ENCODE measurements around the gene ELFN2.

Gene ELFN2

GRCh38 chr22:37325039-37325395 is 102.3 kb downstream of the ELFN2 start:
- no peak for DNase-seq
- Histone ChIP-seq H3K79me2 (ENCODE audit: control insufficient read depth, insufficient read depth, low read length, poor library complexity) (no peaks in the 10 kb centered on the region), H2BK5ac (ENCODE audit: low read depth, low read length, poor library complexity) (no peak overlapping the region), H2AFZ (ENCODE audit: insufficient read depth, low read length, poor library complexity) (no peak overlapping the region), H3K9ac (ENCODE audit: low read length) (no peak overlapping the region), H3K18ac (ENCODE audit: low read length) (no peak overlapping the region), H3K9me3 (ENCODE audit: insufficient read depth, low read depth, low read length) (peaks cover 2% of the 10 kb centered on the region), H3K4ac (ENCODE audit: low read depth, low read length) (no peak overlapping the region), H3K27me3 (ENCODE audit: insufficient read depth, low read length) (peaks cover 15% of the 10 kb centered on the region), H4K91ac (ENCODE audit: low read depth, low read length) (no peak overlapping the region), H3K14ac (ENCODE audit: low read length) (no peak overlapping the region), H3K79me1 (ENCODE audit: low read length) (peaks cover 3% of the 10 kb centered on the region), H2BK120ac (ENCODE audit: insufficient read depth, low read length, poor library complexity) (no peak overlapping the region), H2AK5ac (ENCODE audit: low read length) (no peak overlapping the region), H3K36me3 (ENCODE audit: control insufficient read depth in 1 of 2, insufficient read depth in 2 of 2, low read length in 2 of 2) (no peaks in the 10 kb centered on the region), H4K12ac (ENCODE audit: low read depth, low read length) (no peak overlapping the region), H3K4me2 (ENCODE audit: low read length) (no peak overlapping the region), H3K4me1 (ENCODE audit: control insufficient read depth in 1 of 2, insufficient read depth in 2 of 2, low read length in 2 of 2) (no peaks in the 10 kb centered on the region), H4K8ac (ENCODE audit: low read depth, low read length) (no peak overlapping the region), H2BK12ac (ENCODE audit: low read length) (no peak overlapping the region), H3K23ac (ENCODE audit: low read length) (no peak overlapping the region), H3K4me3 (ENCODE audit: low read depth, low read length) (no peak overlapping the region), H3K27ac (ENCODE audit: low read depth, low read length) (no peak overlapping the region)
- no CpG with 5 or more reads among the region's 21 CpGs for WGBS (ENCODE audit: extremely low coverage, insufficient coverage, insufficient read length)

GRCh38 chr22:37324340-37325038 is 102.8 kb downstream of the ELFN2 start:
- no peak overlapping the region for H2BK12ac ChIP-seq (ENCODE audit: low read length)
- no peak overlapping the region for H2AK5ac ChIP-seq (ENCODE audit: low read length)
- H3K27ac ChIP-seq (ENCODE audit: low read depth, low read length) = no peak overlapping the region
- no peak overlapping the region for H3K9ac ChIP-seq (ENCODE audit: low read length)
- no peak overlapping the region for H2AFZ ChIP-seq (ENCODE audit: insufficient read depth, low read length, poor library complexity)
- no peak for DNase-seq
- no CpG with 5 or more reads among the region's 51 CpGs for WGBS (ENCODE audit: extremely low coverage, insufficient coverage, insufficient read length)
- H4K8ac ChIP-seq (ENCODE audit: low read depth, low read length) = no peak overlapping the region
- peaks cover 15% of the 10 kb centered on the region for H3K27me3 ChIP-seq (ENCODE audit: insufficient read depth, low read length)
- H3K9me3 ChIP-seq (ENCODE audit: insufficient read depth, low read depth, low read length) = peaks cover 2% of the 10 kb centered on the region
- H4K91ac ChIP-seq (ENCODE audit: low read depth, low read length) = no peak overlapping the region
- no peak overlapping the region for H3K23ac ChIP-seq (ENCODE audit: low read length)
- H3K14ac ChIP-seq (ENCODE audit: low read length) = no peak overlapping the region
- H2BK5ac ChIP-seq (ENCODE audit: low read depth, low read length, poor library complexity) = no peak overlapping the region
- H4K12ac ChIP-seq (ENCODE audit: low read depth, low read length) = no peak overlapping the region
- peak overlapping the region; percentile 12 for H2BK120ac ChIP-seq (ENCODE audit: insufficient read depth, low read length, poor library complexity)
- no peaks in the 10 kb centered on the region for H3K36me3 ChIP-seq (ENCODE audit: control insufficient read depth in 1 of 2, insufficient read depth in 2 of 2, low read length in 2 of 2)
- H3K79me2 ChIP-seq (ENCODE audit: control insufficient read depth, insufficient read depth, low read length, poor library complexity) = no peaks in the 10 kb centered on the region
- no peak overlapping the region for H3K18ac ChIP-seq (ENCODE audit: low read length)
- H3K79me1 ChIP-seq (ENCODE audit: low read length) = peaks cover 3% of the 10 kb centered on the region
- H3K4ac ChIP-seq (ENCODE audit: low read depth, low read length) = no peak overlapping the region
- H3K4me2 ChIP-seq (ENCODE audit: low read length) = no peak overlapping the region
- H3K4me3 ChIP-seq (ENCODE audit: low read depth, low read length) = no peak overlapping the region
- H3K4me1 ChIP-seq (ENCODE audit: control insufficient read depth in 1 of 2, insufficient read depth in 2 of 2, low read length in 2 of 2) = no peaks in the 10 kb centered on the region

GRCh38 chr22:37320726-37321677 is 106.3 kb downstream of the ELFN2 start:
- Histone ChIP-seq H3K4ac (ENCODE audit: low read depth, low read length) (no peak overlapping the region), H3K23ac (ENCODE audit: low read length) (no peak overlapping the region), H3K4me1 (ENCODE audit: control insufficient read depth in 1 of 2, insufficient read depth in 2 of 2, low read length in 2 of 2) (no peaks in the 10 kb centered on the region), H2AFZ (ENCODE audit: insufficient read depth, low read length, poor library complexity) (no peak overlapping the region), H3K4me3 (ENCODE audit: low read depth, low read length) (no peak overlapping the region), H2BK5ac (ENCODE audit: low read depth, low read length, poor library complexity) (no peak overlapping the region), H3K18ac (ENCODE audit: low read length) (no peak overlapping the region), H4K91ac (ENCODE audit: low read depth, low read length) (no peak overlapping the region), H4K8ac (ENCODE audit: low read depth, low read length) (no peak overlapping the region), H3K36me3 (ENCODE audit: control insufficient read depth in 1 of 2, insufficient read depth in 2 of 2, low read length in 2 of 2) (no peaks in the 10 kb centered on the region), H2AK5ac (ENCODE audit: low read length) (no peak overlapping the region), H3K9ac (ENCODE audit: low read length) (no peak overlapping the region), H3K27ac (ENCODE audit: low read depth, low read length) (no peak overlapping the region), H3K9me3 (ENCODE audit: insufficient read depth, low read depth, low read length) (peaks cover 2% of the 10 kb centered on the region), H3K27me3 (ENCODE audit: insufficient read depth, low read length) (peaks cover 15% of the 10 kb centered on the region), H3K79me1 (ENCODE audit: low read length) (no peaks in the 10 kb centered on the region), H4K12ac (ENCODE audit: low read depth, low read length) (no peak overlapping the region), H3K14ac (ENCODE audit: low read length) (no peak overlapping the region), H2BK12ac (ENCODE audit: low read length) (no peak overlapping the region), H2BK120ac (ENCODE audit: insufficient read depth, low read length, poor library complexity) (no peak overlapping the region), H3K79me2 (ENCODE audit: control insufficient read depth, insufficient read depth, low read length, poor library complexity) (no peaks in the 10 kb centered on the region), H3K4me2 (ENCODE audit: low read length) (no peak overlapping the region)
- DNase-seq = no peak
- WGBS (ENCODE audit: extremely low coverage, insufficient coverage, insufficient read length) = no CpG with 5 or more reads among the region's 16 CpGs

- no peaks in the 10 kb centered on the region for H3K79me1 ChIP-seq (ENCODE audit: low read length)
- no peak overlapping the region for H3K27ac ChIP-seq (ENCODE audit: low read depth, low read length)
- H2AFZ ChIP-seq (ENCODE audit: insufficient read depth, low read length, poor library complexity) = no peak overlapping the region
- H3K79me2 ChIP-seq (ENCODE audit: control insufficient read depth, insufficient read depth, low read length, poor library complexity) = no peaks in the 10 kb centered on the region
- H3K9me3 ChIP-seq (ENCODE audit: insufficient read depth, low read depth, low read length) = no peaks in the 10 kb centered on the region
- H3K4ac ChIP-seq (ENCODE audit: low read depth, low read length) = no peak overlapping the region
- no peak overlapping the region for H2BK12ac ChIP-seq (ENCODE audit: low read length)
- no peak overlapping the region for H4K91ac ChIP-seq (ENCODE audit: low read depth, low read length)
- H3K9ac ChIP-seq (ENCODE audit: low read length) = no peak overlapping the region
- no peak overlapping the region for H2BK120ac ChIP-seq (ENCODE audit: insufficient read depth, low read length, poor library complexity)
- H3K4me2 ChIP-seq (ENCODE audit: low read length) = no peak overlapping the region
- H4K12ac ChIP-seq (ENCODE audit: low read depth, low read length) = no peak overlapping the region
- H3K18ac ChIP-seq (ENCODE audit: low read length) = no peak overlapping the region
- no peak overlapping the region for H2AK5ac ChIP-seq (ENCODE audit: low read length)
- WGBS (ENCODE audit: extremely low coverage, insufficient coverage, insufficient read length) = 100% methylated on average over 1 of the region's 10 CpGs
- H3K14ac ChIP-seq (ENCODE audit: low read length) = no peak overlapping the region
- no peak overlapping the region for H3K4me3 ChIP-seq (ENCODE audit: low read depth, low read length)
- no peaks in the 10 kb centered on the region for H3K4me1 ChIP-seq (ENCODE audit: control insufficient read depth in 1 of 2, insufficient read depth in 2 of 2, low read length in 2 of 2)
- no peak overlapping the region for H3K23ac ChIP-seq (ENCODE audit: low read length)
- peaks cover 6% of the 10 kb centered on the region for H3K27me3 ChIP-seq (ENCODE audit: insufficient read depth, low read length)
- no peak overlapping the region for H4K8ac ChIP-seq (ENCODE audit: low read depth, low read length)
- no peak overlapping the region for H2BK5ac ChIP-seq (ENCODE audit: low read depth, low read length, poor library complexity)
- no peak for DNase-seq
- H3K36me3 ChIP-seq (ENCODE audit: control insufficient read depth in 1 of 2, insufficient read depth in 2 of 2, low read length in 2 of 2) = no peaks in the 10 kb centered on the region
Observed at GRCh38 chr22:37319469-37319868, 107.8 kb downstream of the ELFN2 start.

Measured in trophoblast cell (in vitro differentiated cells and primary cell).